Stimulated activated CD8-positive, alpha-beta memory T cell treated with anti-CD3 and anti-CD28 coated beads, Interleukin-7, amount 100 ng/mL, for 4 hours (primary cell): ENCODE results near the gene CUBN.
A peak's percentile ranks its signal among the peaks of the same experiment; 100 is the strongest.
"Not testable (repeated sequence)": the region's sequence is repeated elsewhere in the genome, so short reads cannot be mapped to it uniquely, and the experiment has no call there.

Experiments
- DNase-seq, 2 donors: peaks; one replicate each; pipeline ENCODE4 v3.0.0-alpha.2; 2020; ENCODE audit warnings: low read depth in 2 of 2

Gene CUBN

DNA sequence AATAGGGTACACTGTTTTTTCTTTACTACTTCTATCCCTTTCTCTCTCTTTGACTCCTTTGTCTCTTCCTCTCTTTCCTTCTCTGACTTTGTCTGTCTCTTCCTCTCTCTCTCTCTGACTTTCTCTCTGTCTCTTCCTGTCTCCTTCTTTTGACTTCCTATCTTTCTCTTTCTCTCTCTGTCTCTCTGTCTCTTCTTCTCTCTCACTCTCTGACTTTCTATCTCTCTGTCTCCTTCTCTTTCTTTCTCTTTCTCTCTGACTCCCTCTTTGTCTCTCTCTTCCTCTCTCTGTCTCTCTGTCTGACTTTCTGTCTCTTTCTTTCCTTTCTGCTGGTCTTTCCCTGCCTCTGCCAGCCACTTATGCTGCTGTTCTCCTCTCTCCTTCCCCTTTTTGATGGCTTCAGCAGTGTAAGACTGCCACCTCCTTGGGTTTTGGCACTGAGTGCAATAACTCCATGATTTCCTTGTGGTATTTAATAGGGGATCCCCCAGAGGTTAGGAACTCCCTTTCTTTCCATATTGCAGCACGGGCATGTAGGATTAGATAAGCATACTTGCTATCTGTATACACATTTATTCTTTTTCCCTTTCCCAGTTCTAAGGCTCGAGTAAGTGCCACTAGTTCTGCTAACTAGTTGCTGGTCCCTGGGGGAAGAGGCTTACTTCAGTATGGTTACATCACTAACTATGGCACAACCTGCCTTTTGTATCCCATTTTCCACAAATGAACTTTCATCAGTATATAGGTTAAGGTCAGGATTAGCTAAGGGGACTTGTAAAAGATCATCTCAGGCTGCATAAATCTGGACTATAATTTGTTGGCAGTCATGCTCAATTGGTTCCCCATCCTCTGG lies 116.3 kb downstream of the CUBN start:
- not testable (repeated sequence) for DNase-seq

GRCh38 chr10:17012731-17013130 lies 116.9 kb downstream of the CUBN start:
- not testable (repeated sequence) for DNase-seq

GRCh38 chr10:17010363-17011145 lies 119.1 kb downstream of the CUBN start:
- DNase-seq: no peak

DNA sequence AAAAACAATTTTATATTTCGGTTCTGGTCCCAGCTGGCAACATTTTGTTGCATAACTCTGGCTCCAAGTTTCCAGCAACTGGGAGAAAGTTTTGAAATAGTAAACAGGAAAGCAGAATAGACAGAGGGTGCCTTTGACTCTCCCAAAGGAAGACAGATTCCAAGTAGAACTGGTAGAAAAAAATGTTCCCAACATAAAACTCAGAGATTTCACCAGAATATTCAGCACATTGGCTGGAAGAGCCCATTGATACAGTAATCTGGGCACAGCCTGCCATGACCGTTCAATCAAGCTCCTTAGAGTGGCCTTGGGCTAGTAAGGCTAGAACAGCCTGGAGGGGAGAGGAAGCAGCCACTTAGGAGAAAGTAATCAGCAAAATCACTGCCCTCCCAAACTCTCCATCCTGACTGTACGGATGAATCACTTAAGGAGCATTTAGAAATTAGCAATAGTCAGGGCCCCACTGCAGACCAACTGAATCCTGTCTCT lies 120.4 kb downstream of the CUBN start:
- no peak for DNase-seq

DNA sequence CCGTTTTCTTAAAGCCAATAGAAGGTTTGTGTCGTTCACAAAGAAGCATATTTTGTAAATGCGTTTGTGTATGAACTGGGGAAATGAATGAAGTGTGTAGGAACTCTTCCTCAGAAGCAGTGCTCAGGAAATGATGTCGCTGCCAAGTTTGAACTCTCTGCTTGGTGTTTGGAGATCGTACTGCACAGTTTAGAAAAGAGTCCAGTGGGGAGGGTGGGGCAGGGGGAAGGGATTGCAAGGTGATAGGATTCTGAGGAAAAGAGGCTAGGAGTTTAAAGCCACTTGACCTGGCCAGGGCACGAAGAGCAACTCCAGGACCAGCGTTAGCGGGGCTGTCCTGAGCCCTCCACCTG lies 122.2 kb downstream of the CUBN start:
- DNase-seq: no peak

DNA sequence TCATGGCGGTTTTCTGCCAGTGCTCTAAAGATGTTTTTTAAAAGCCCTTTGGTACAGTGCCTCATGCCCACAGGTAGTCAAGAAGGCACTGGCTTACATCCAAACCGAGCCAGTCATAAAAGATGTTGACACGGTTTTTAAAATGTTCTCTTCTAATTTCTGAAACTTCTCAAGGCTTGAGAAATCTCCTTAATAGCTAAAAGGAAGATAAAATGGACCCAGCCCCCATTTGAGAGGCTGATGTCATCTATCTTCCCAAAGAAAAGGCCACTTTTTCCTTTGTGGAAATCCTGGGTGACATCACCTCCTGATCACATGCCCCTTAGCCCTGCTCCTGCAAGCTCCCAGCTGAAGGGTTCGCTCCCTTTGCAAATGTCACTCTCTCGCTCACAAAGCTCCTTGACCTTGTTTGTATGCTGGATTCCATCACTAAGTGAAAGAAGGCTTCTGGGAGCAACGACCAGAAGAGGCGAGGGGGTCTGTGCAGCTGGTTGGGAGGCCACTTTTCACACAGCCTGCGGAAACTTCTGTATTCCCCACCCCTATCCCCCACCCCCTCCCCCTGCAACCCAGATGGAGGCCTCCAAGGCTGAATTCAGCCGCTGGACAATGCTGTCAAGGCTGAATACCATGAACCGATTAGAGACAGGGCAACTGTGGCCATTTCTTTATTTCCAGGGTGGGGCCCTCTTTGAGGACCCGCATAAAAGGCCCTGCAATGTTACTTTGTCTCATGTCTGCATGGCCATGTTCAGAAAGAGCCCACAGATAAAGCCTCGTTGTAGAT lies 122.8 kb downstream of the CUBN start:
- DNase-seq: no peak

GRCh38 chr10:17005621-17006566 lies 123.7 kb downstream of the CUBN start:
- no peak for DNase-seq

GRCh38 chr10:17004801-17005380 lies 124.7 kb downstream of the CUBN start:
- DNase-seq: no peak

DNA sequence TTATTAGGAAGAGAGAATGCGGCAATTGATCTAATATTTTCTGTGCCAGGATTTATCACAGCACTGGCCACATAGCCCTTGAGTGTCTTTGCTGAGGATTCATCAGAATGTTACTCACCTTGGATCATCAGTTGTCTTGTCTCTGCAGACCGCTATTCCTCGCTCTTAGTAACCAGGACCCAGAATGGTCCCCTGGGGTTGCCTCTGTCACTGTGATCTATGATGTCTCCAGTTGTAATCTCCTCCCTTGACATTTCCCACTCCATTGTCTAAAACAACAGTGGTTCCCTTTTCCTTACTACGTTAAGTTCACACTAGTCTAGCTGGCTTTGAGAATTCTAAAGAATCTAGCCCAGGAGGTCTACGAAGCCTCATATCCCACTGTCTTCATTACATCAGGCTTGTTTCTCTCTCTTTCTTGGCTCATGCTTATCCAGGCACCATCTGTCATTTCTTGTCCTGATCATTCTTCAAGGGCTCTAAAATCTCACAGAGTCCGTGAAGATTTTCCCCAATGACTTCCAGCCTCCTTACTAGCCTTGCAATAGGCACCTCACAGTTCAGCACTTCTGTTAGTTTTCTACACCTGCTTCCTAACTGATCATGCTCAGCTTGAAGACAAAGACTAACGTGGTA lies 125.8 kb downstream of the CUBN start:
- DNase-seq: no peak

GRCh38 chr10:17003151-17003550 lies 126.5 kb downstream of the CUBN start:
- DNase-seq: peak; percentile 54 to 72

- DNase-seq: no peak
Measured at GRCh38 chr10:17001961-17002749, 127.5 kb downstream of the CUBN start.

DNA sequence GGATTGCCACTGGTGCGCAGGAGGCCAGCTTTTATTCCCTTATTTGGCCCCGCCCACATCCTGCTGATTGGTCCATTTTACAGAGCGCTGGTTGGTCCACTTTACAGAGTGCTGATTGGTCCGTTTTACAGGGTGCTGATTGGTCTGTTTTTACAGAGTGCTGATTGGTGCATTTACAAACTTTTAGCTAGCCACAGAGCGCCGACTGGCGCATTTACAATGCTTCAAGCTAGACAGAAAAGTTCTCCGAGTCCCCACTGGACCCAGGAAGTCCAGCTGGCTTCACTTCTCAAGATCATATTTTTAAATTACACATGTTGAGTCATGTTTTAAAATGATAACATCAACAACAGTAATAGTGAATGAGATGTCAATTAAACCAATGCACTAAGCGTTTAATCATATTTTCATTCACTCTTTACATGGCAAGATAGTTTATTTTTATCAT lies 128.3 kb downstream of the CUBN start:
- no peak for DNase-seq

DNA sequence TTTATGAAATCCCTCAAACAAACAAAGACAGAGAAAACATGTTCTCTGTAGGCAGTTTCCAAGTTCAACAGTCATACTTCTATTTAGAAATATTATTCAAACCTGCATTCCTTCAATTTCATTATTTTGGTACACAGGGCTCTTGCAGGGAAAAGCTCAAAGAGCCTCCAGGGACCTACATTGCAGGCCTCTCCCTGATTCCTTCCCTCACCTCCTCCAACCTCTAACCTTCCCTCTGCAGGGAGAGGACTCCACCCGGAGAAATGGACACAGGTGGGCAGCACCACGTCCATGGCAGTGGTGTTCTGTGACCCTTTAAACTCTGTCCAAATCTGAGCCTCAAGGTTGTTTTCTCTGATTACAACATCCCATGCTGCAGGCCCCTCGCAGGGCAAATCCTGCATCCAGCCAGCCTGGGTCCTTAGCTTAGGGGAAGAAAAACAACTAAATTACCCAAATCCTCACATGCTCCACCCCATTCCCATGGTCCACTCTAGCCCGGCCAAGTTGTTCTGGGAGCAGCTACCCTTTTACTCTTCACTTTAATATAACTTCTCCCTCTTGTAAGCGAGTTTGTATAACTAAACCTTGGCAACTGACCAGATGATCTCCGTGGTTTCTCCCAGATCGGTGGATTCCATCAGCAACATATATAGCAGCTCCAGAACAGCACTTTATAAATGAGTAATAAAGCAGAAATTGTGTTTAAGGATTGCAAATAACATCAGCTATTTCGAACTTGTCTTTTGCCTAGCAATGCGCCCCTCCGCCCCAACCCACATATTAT lies 129.8 kb downstream of the CUBN start:
- no peak for DNase-seq

GRCh38 chr10:16996530-16996964 lies 133.1 kb downstream of the CUBN start:
- no peak for DNase-seq

DNA sequence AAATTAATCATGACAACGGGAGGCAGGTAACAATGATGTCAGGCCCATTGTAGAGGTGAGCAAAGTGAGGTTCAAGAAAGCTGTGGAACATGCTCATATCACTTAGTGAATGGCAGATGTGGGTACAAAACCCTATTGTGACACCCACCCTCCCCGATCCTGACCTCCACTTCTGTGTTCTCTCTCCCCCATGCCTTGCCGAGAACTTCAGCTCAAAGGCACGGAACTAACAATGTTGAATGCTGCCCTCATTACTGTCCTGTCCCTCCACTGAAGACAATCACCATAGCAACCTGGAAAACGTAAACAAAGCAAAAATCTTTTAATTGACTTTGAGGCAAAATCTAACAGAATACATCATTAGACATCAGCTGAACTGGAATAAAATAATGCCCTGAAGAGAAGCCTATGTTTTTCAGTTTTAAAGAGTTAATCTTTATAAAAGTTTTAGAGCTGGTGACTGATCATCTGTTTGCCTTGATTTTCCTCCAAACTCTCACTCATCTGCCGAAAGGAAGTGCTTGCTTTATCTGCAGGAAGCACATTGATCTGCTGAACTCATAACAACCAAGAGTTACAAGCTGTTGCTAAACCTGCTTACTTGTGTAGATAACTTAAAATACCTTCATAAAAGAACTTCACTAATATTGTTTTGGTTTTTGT lies 133.6 kb downstream of the CUBN start:
- no peak for DNase-seq

DNA sequence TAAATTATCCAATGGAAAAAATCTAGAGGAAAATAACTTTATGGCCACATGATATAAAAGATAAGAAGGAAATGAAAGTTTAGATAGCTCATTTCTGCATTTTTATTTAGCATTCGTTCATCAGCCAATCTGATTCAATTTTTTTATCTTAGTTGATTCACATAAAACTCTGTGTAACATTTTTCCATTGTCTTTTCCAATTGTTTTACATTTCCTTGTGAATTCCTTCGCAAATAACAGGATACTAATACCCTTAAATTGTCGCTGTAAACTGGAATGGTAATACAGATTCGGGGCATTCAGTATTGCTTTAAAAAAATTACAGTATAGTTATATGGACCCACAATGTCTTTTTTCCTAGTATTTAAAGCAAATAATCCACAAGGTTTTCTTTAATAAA lies 136.4 kb downstream of the CUBN start:
- no peak for DNase-seq

DNA sequence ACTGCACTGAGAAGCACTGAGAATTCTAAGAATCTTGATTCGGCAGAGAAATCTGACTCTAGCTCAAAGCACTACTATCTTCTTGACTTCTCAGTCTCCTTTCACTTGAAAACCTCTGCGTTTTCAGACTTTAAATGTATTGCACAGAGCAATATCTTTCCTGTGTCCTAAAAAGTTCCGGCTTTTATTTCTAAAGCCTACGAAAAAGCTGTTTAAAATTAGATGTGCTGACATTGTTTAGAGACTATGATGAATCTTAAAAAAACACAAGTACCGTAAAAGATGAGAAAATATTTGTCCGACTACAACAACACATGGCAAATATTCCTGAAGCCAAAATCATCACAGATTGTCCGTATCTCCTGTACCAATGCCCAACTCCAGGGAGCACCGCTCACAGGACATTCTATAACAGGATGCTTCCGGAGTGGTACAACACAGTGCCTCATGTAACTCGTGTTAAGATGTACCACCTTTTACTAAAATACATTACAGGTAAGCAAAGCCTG lies 136.9 kb downstream of the CUBN start:
- DNase-seq: no peak

DNA sequence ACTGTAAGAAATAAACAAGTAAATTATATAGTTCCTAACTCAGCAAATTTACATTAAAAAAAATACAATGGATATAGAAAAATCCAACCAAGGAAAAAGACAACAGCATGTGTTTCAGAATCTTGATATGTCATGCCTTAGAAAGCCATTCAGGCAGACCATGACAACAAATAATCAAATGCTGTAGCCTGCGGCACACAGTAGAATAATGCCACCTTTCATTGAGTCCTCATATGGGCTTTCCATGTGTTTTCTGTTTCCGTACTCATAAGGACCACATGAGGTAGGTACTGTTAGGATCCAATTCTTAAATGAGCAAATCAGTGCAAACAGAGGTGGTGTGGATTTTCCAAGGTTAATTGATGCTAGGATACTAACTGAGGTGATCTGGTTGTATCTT lies 138.6 kb downstream of the CUBN start:
- DNase-seq: no peak
